ENCODE measurements around the gene ATP2B2.

The ATP2B2 gene

GRCh38 chr3:10489746-10490483, 15.5 kb downstream of the ATP2B2 start:
- Histone ChIP-seq H3K4me3 (ENCODE audit: low read length) (no peak overlapping the region), H3K9ac (ENCODE audit: low read length) (no peak overlapping the region), H3K27me3 (replicated peaks; ENCODE audit: control insufficient read depth, insufficient read depth, low read length) (peaks cover 45% of the 10 kb centered on the region), H3K36me3 (ENCODE audit: control insufficient read depth, insufficient read depth, low read length, severe bottlenecking) (no peaks in the 10 kb centered on the region), H3K9me3 (ENCODE audit: control insufficient read depth, low read length) (no peaks in the 10 kb centered on the region), H3K4me1 (ENCODE audit: control insufficient read depth, insufficient read depth, low read length) (no peaks in the 10 kb centered on the region)
- no peak for DNase-seq (ENCODE audit: low read depth)

DNA sequence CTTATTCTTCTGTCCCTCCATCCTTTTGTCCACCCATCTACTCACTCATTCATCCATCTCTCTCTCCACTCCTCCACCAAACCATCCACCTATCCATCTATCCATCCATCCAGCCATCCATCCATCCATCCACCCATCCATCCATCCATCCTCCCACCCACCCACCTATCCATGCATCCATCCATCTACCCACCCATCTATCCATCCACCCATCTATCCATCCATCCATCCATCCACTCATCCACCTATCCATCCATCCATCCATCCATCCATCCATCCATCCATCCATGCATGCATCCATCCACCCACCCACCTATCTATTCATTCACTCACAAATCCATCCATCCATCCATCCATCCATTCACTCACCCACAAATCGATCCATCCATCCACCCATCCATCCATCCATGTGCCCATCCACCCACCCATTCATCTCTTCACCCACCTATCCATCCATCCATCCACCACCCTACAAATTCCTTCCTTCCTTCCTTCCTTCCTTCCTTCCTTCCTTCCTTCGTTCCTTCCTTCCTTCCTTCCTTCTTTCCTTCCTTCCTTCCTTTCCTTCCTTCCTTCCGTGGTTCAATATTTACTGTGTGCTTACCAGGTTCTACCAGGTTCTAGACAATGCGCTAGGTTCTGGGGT, 17.3 kb downstream of the ATP2B2 start:
- H3K4me1 ChIP-seq (ENCODE audit: control insufficient read depth, insufficient read depth, low read length): no peaks in the 10 kb centered on the region
- H3K9ac ChIP-seq (ENCODE audit: low read length): no peak overlapping the region
- no peaks in the 10 kb centered on the region for H3K36me3 ChIP-seq (ENCODE audit: control insufficient read depth, insufficient read depth, low read length, severe bottlenecking)
- H3K9me3 ChIP-seq (ENCODE audit: control insufficient read depth, low read length): no peaks in the 10 kb centered on the region
- DNase-seq (ENCODE audit: low read depth): no peak
- no peak overlapping the region for H3K4me3 ChIP-seq (ENCODE audit: low read length)
- peaks cover 35% of the 10 kb centered on the region for H3K27me3 ChIP-seq (replicated peaks; ENCODE audit: control insufficient read depth, insufficient read depth, low read length)

GRCh38 chr3:10485806-10486205, 19.6 kb downstream of the ATP2B2 start:
- DNase-seq (ENCODE audit: low read depth): no peak
- H3K9ac ChIP-seq (ENCODE audit: low read length): no peak overlapping the region
- H3K36me3 ChIP-seq (ENCODE audit: control insufficient read depth, insufficient read depth, low read length, severe bottlenecking): no peaks in the 10 kb centered on the region
- H3K4me1 ChIP-seq (ENCODE audit: control insufficient read depth, insufficient read depth, low read length): no peaks in the 10 kb centered on the region
- H3K4me3 ChIP-seq (ENCODE audit: low read length): no peak overlapping the region
- peaks cover 24% of the 10 kb centered on the region for H3K27me3 ChIP-seq (replicated peaks; ENCODE audit: control insufficient read depth, insufficient read depth, low read length)
- no peaks in the 10 kb centered on the region for H3K9me3 ChIP-seq (ENCODE audit: control insufficient read depth, low read length)

GRCh38 chr3:10485380-10485779, 20.0 kb downstream of the ATP2B2 start:
- Histone ChIP-seq H3K4me3 (ENCODE audit: low read length) (no peak overlapping the region), H3K9me3 (ENCODE audit: control insufficient read depth, low read length) (no peaks in the 10 kb centered on the region), H3K9ac (ENCODE audit: low read length) (no peak overlapping the region), H3K36me3 (ENCODE audit: control insufficient read depth, insufficient read depth, low read length, severe bottlenecking) (no peaks in the 10 kb centered on the region), H3K27me3 (replicated peaks; ENCODE audit: control insufficient read depth, insufficient read depth, low read length) (peaks cover 28% of the 10 kb centered on the region), H3K4me1 (ENCODE audit: control insufficient read depth, insufficient read depth, low read length) (no peaks in the 10 kb centered on the region)
- no peak for DNase-seq (ENCODE audit: low read depth)

DNA sequence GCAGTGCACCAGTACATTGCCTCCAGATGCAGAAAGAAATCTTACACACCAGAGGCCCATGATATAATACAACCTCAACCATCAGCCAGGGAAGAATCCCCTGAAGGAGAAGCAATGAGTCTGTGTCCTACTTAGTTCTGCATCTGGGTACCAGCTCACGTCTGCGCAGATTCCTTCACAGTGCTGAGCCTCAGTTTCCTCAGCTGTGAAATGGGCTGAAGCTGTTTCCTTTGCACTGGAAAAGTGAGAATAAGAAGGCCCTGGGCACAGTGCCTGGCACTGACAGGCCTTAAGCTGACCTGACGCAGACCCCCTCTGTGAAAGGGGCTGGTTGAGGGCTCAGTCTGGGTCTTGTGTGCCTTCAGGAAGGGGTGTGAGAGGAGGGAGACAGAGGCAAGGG, 20.7 kb downstream of the ATP2B2 start:
- no peaks in the 10 kb centered on the region for H3K36me3 ChIP-seq (ENCODE audit: control insufficient read depth, insufficient read depth, low read length, severe bottlenecking)

GRCh38 chr3:10483686-10484345, 21.6 kb downstream of the ATP2B2 start:
- no peaks in the 10 kb centered on the region for H3K4me1 ChIP-seq (ENCODE audit: control insufficient read depth, insufficient read depth, low read length)
- no peak for DNase-seq (ENCODE audit: low read depth)
- H3K4me3 ChIP-seq (ENCODE audit: low read length): no peak overlapping the region
- H3K9ac ChIP-seq (ENCODE audit: low read length): no peak overlapping the region
- peaks cover 8% of the 10 kb centered on the region for H3K9me3 ChIP-seq (ENCODE audit: control insufficient read depth, low read length)
- H3K27me3 ChIP-seq (replicated peaks; ENCODE audit: control insufficient read depth, insufficient read depth, low read length): peaks cover 24% of the 10 kb centered on the region
- no peaks in the 10 kb centered on the region for H3K36me3 ChIP-seq (ENCODE audit: control insufficient read depth, insufficient read depth, low read length, severe bottlenecking)

More for the DNA sequence above, 20.7 kb downstream of the ATP2B2 start:
- H3K4me1 ChIP-seq (ENCODE audit: control insufficient read depth, insufficient read depth, low read length): no peaks in the 10 kb centered on the region
- DNase-seq (ENCODE audit: low read depth): no peak
- H3K4me3 ChIP-seq (ENCODE audit: low read length): no peak overlapping the region
- H3K9me3 ChIP-seq (ENCODE audit: control insufficient read depth, low read length): no peaks in the 10 kb centered on the region
- H3K9ac ChIP-seq (ENCODE audit: low read length): no peak overlapping the region
- peaks cover 23% of the 10 kb centered on the region for H3K27me3 ChIP-seq (replicated peaks; ENCODE audit: control insufficient read depth, insufficient read depth, low read length)

- peaks cover 24% of the 10 kb centered on the region for H3K27me3 ChIP-seq (replicated peaks; ENCODE audit: control insufficient read depth, insufficient read depth, low read length)
- H3K4me1 ChIP-seq (ENCODE audit: control insufficient read depth, insufficient read depth, low read length): no peaks in the 10 kb centered on the region
- H3K9me3 ChIP-seq (ENCODE audit: control insufficient read depth, low read length): peaks cover 13% of the 10 kb centered on the region
- no peak overlapping the region for H3K4me3 ChIP-seq (ENCODE audit: low read length)
- no peaks in the 10 kb centered on the region for H3K36me3 ChIP-seq (ENCODE audit: control insufficient read depth, insufficient read depth, low read length, severe bottlenecking)
- H3K9ac ChIP-seq (ENCODE audit: low read length): no peak overlapping the region
- DNase-seq (ENCODE audit: low read depth): no peak
These were observed 22.1 kb downstream of the ATP2B2 start for GRCh38 chr3:10483364-10483675.

DNA sequence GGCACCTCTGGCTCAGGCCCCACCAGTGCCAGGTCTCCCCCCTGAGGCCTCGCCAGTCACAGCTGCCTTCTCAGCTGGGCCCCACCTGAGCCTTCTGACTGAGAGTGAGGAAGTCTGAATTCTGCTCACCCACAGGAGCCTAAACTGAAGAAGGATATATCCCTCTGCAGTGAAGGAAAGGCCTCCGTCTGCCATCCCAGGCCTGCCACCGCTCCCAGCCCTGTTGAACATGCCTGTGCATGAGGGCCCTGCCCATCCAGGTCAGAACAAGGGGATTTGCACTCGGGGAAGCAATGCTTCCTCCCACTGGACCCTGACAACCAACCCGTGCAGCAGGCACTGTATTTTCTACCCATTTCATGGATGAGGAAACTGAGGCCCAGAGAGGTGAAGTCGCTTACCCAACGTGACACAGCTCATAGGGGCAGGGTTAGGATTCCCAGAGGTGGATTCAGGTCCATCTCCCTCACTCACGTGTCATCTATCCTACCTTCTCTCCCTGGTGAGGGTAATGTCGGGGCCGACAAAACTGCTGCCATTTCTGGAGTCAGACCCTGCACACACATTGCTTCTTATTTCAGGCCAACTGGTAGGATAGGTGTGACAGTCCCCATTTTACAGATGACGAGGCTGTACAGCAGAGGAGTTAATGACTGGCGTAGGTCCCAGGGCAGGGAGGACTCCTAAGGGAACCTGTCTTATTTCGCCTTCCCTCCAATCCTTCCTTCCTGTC, 22.6 kb downstream of the ATP2B2 start:
- peaks cover 24% of the 10 kb centered on the region for H3K27me3 ChIP-seq (replicated peaks; ENCODE audit: control insufficient read depth, insufficient read depth, low read length)
- no peaks in the 10 kb centered on the region for H3K36me3 ChIP-seq (ENCODE audit: control insufficient read depth, insufficient read depth, low read length, severe bottlenecking)
- no peak for DNase-seq (ENCODE audit: low read depth)
- no peak overlapping the region for H3K4me3 ChIP-seq (ENCODE audit: low read length)
- H3K4me1 ChIP-seq (ENCODE audit: control insufficient read depth, insufficient read depth, low read length): no peaks in the 10 kb centered on the region
- H3K9me3 ChIP-seq (ENCODE audit: control insufficient read depth, low read length): peaks cover 17% of the 10 kb centered on the region
- no peak overlapping the region for H3K9ac ChIP-seq (ENCODE audit: low read length)

DNA sequence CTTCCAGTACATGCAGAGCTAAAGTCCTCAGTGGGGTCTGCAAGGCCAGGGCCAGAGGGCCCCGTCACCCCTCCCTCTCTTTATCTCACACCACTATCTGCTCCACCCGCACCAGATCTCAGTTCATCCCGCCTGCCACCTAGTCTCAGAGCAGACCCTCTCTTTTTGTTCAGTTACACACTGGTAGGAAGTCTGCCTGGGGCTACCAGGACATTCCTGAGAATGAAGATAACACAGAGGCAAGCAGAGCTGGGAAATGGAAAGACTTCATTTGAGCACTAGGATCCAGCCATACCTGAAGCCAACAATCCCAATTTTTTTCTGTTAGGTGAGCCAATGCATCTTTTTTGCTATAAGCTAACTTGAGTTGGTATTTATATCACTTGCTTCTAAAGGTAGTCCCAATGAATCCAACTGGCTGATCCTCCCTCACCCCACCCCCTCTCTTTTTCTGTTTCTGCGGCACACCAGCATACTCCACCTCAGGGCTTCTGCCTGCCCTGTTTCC, 24.5 kb downstream of the ATP2B2 start:
- peaks cover 23% of the 10 kb centered on the region for H3K9me3 ChIP-seq (ENCODE audit: control insufficient read depth, low read length)
- H3K9ac ChIP-seq (ENCODE audit: low read length): no peak overlapping the region
- H3K4me1 ChIP-seq (ENCODE audit: control insufficient read depth, insufficient read depth, low read length): no peaks in the 10 kb centered on the region
- H3K4me3 ChIP-seq (ENCODE audit: low read length): no peak overlapping the region
- peaks cover 23% of the 10 kb centered on the region for H3K27me3 ChIP-seq (replicated peaks; ENCODE audit: control insufficient read depth, insufficient read depth, low read length)
- DNase-seq (ENCODE audit: low read depth): no peak
- no peaks in the 10 kb centered on the region for H3K36me3 ChIP-seq (ENCODE audit: control insufficient read depth, insufficient read depth, low read length, severe bottlenecking)

DNA sequence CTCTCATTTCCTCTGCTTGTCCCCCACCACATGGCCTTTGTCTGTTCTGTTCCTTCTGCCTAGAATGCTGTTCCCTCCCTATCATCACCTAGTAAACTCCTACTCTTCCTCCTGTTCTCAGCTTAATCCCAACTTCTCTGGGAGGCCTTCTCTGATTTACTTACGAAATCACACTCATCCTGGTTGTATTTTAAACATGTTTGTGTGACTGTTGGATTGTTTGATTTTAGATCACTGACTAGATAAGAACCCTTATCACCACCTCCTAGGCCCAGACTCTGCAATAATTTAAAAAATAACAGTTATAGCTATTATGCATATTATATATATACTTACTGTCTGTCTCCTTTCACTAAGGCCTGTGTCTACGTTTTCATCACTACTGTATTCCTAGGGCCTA, 26.1 kb downstream of the ATP2B2 start:
- Histone ChIP-seq H3K9me3 (ENCODE audit: control insufficient read depth, low read length) (peaks cover 23% of the 10 kb centered on the region), H3K27me3 (replicated peaks; ENCODE audit: control insufficient read depth, insufficient read depth, low read length) (peaks cover 34% of the 10 kb centered on the region), H3K4me1 (ENCODE audit: control insufficient read depth, insufficient read depth, low read length) (no peaks in the 10 kb centered on the region), H3K36me3 (ENCODE audit: control insufficient read depth, insufficient read depth, low read length, severe bottlenecking) (no peaks in the 10 kb centered on the region), H3K4me3 (ENCODE audit: low read length) (no peak overlapping the region), H3K9ac (ENCODE audit: low read length) (no peak overlapping the region)
- no peak for DNase-seq (ENCODE audit: low read depth)

GRCh38 chr3:10475983-10476382, 29.4 kb downstream of the ATP2B2 start:
- H3K4me1 ChIP-seq (ENCODE audit: control insufficient read depth, insufficient read depth, low read length): no peaks in the 10 kb centered on the region
- no peak overlapping the region for H3K9ac ChIP-seq (ENCODE audit: low read length)
- no peak overlapping the region for H3K4me3 ChIP-seq (ENCODE audit: low read length)
- peaks cover 53% of the 10 kb centered on the region for H3K27me3 ChIP-seq (replicated peaks; ENCODE audit: control insufficient read depth, insufficient read depth, low read length)
- H3K9me3 ChIP-seq (ENCODE audit: control insufficient read depth, low read length): peaks cover 23% of the 10 kb centered on the region
- no peak for DNase-seq (ENCODE audit: low read depth)
- no peaks in the 10 kb centered on the region for H3K36me3 ChIP-seq (ENCODE audit: control insufficient read depth, insufficient read depth, low read length, severe bottlenecking)

Data from adipocyte (in vitro differentiated cells).